ENCODE results near the gene STARD13. TPM values are rescaled to one million over a fixed set of nuclear protein-coding genes. Genes with fewer than 3 reads are reported as not detected.

The STARD13 gene
- total and polyA plus RNA-seq, 8 donors = 4.4 to 158 (median 44.0) TPM

- TF ChIP-seq EP300 (IDR thresholded peaks at IDR 0.05) (no peak), POLR2AphosphoS5 (IDR thresholded peaks at IDR 0.05) (no peak), POLR2A (IDR thresholded peaks at IDR 0.05) (no peak), CTCF (IDR thresholded peaks at IDR 0.05) (no peak)
- DNase-seq = no peak
- peaks cover 6 to 81% (median 42%) of the 10 kb centered on the region in 4 donors for H3K4me1 ChIP-seq
- no peaks in the 10 kb centered on the region for H3K36me3 ChIP-seq
- intact Hi-C loops (cut with DNase I; ENCODE audit: low total_unique reads) = no loop called here
- no peaks in the 10 kb centered on the region for H3K27me3 ChIP-seq
- no peaks in the 10 kb centered on the region for H3K9me3 ChIP-seq
- no peak overlapping the region for H3K4me3 ChIP-seq
- WGBS, 5 donors = 80 to 90% (median 87%) methylated on average over 9 of the region's 9 CpGs
- no peak overlapping the region for H3K27ac ChIP-seq
Observed at GRCh38 chr13:33182729-33183128, 102.8 kb downstream of the STARD13 start.

- H3K9me3 ChIP-seq = no peaks in the 10 kb centered on the region
- H3K27me3 ChIP-seq = no peaks in the 10 kb centered on the region
- peaks cover 6 to 75% (median 38%) of the 10 kb centered on the region in 4 donors for H3K4me1 ChIP-seq
- no peak overlapping the region for H3K4me3 ChIP-seq
- TF ChIP-seq POLR2AphosphoS5 (IDR thresholded peaks at IDR 0.05) = no peak
- no peak for TF ChIP-seq EP300 (IDR thresholded peaks at IDR 0.05)
- no peak for TF ChIP-seq CTCF (IDR thresholded peaks at IDR 0.05)
- TF ChIP-seq POLR2A (IDR thresholded peaks at IDR 0.05) = no peak
- no peaks in the 10 kb centered on the region for H3K36me3 ChIP-seq
- intact Hi-C loops (cut with DNase I; ENCODE audit: low total_unique reads) = no loop called here
- no peak for DNase-seq
- H3K27ac ChIP-seq = no peak overlapping the region
Observed at GRCh38 chr13:33181264-33181663, 104.3 kb downstream of the STARD13 start.

- no peak for DNase-seq
Observed at GRCh38 chr13:33180122-33180804, 105.3 kb downstream of the STARD13 start.

GRCh38 chr13:33179463-33179862, 106.1 kb downstream of the STARD13 start:
- H3K4me1 ChIP-seq = peaks cover 6 to 66% (median 36%) of the 10 kb centered on the region in 4 donors
- H3K4me3 ChIP-seq = no peak overlapping the region
- 83 to 96% (median 85%) methylated on average over 1 of the region's 1 CpG for WGBS, 5 donors
- no peaks in the 10 kb centered on the region for H3K9me3 ChIP-seq
- no peak overlapping the region for H3K27ac ChIP-seq
- no peaks in the 10 kb centered on the region for H3K27me3 ChIP-seq
- intact Hi-C loops (cut with DNase I; ENCODE audit: low total_unique reads) = no loop called here
- no peaks in the 10 kb centered on the region for H3K36me3 ChIP-seq
- DNase-seq = no peak
- TF ChIP-seq POLR2A (IDR thresholded peaks at IDR 0.05) = no peak
- no peak for TF ChIP-seq CTCF (IDR thresholded peaks at IDR 0.05)
- no peak for TF ChIP-seq EP300 (IDR thresholded peaks at IDR 0.05)
- no peak for TF ChIP-seq POLR2AphosphoS5 (IDR thresholded peaks at IDR 0.05)

More at GRCh38 chr13:33180122-33180804, 105.3 kb downstream of the STARD13 start:
- 52 to 63% (median 60%) methylated on average over 5 of the region's 5 CpGs for WGBS, 5 donors
- intact Hi-C loops (cut with DNase I; ENCODE audit: low total_unique reads) = no loop called here
- Histone ChIP-seq H3K4me3 (no peak overlapping the region), H3K9me3 (no peaks in the 10 kb centered on the region), H3K36me3 (no peaks in the 10 kb centered on the region), H3K27ac (no peak overlapping the region), H3K27me3 (no peaks in the 10 kb centered on the region), H3K4me1 (peaks cover 6 to 73% (median 39%) of the 10 kb centered on the region in 4 donors)
- TF ChIP-seq POLR2A (IDR thresholded peaks at IDR 0.05) (no peak), POLR2AphosphoS5 (IDR thresholded peaks at IDR 0.05) (no peak), EP300 (IDR thresholded peaks at IDR 0.05) (no peak), CTCF (IDR thresholded peaks at IDR 0.05) (no peak)

Measured in stomach (tissue), 9 donors.